HepG2 (cell line): ENCODE data around the gene TFAM. TPM values are rescaled to one million over a fixed set of nuclear protein-coding genes. Genes with fewer than 3 reads are reported as not detected.

Experiments
- BORCS8-MEF2B ChIP-seq: sonication (generic); formaldehyde crosslinking; IDR thresholded peaks from 2 replicates; pipeline ENCODE4 v1.8.0; 2022; ENCODE audit warnings: mild to moderate bottlenecking, missing genetic modification reagents
- CREM ChIP-seq, 2 experiments: sonication (generic) in 1 of 2; formaldehyde crosslinking in 1 of 2; IDR thresholded peaks; 2 replicates each; pipeline versions ENCODE4 v1.4.0 to v1.6.1; 2016 to 2020; ENCODE audit warnings: antibody characterized with exemption in 1 of 2, mild to moderate bottlenecking in 1 of 2, missing genetic modification reagents in 1 of 2
- E2F1 ChIP-seq: sonication (generic); formaldehyde crosslinking; IDR thresholded peaks from 2 replicates; pipeline ENCODE4 v1.5.0; 2020; ENCODE audit warnings: missing genetic modification reagents
- E2F5 ChIP-seq: sonication (generic); formaldehyde crosslinking; conservative IDR thresholded peaks from 2 replicates; pipeline ENCODE4 v1.4.0; 2020; ENCODE audit warnings: missing genetic modification reagents
- GFI1 ChIP-seq: sonication (generic); formaldehyde crosslinking; IDR thresholded peaks from 2 replicates; pipeline ENCODE4 v1.5.0; 2020; ENCODE audit warnings: missing genetic modification reagents, mild to moderate bottlenecking, borderline replicate concordance
- GMEB1 ChIP-seq: sonication (generic); formaldehyde crosslinking; IDR thresholded peaks from 2 replicates; pipeline ENCODE4 v1.5.1; 2020; ENCODE audit warnings: missing genetic modification reagents, mild to moderate bottlenecking, borderline replicate concordance
- GTF2F1 ChIP-seq: fragments of 150-350 bp; IDR thresholded peaks from 2 replicates; pipeline ENCODE4 v1.6.1; 2014; ENCODE audit warnings: low read length
- LRRFIP1 ChIP-seq: sonication (generic); formaldehyde crosslinking; conservative IDR thresholded peaks from 2 replicates; pipeline ENCODE4 v1.4.0; 2020; ENCODE audit warnings: missing genetic modification reagents
- MAF1 ChIP-seq: sonication (generic); formaldehyde crosslinking; IDR thresholded peaks from 2 replicates; pipeline ENCODE4 v1.5.0; 2020; ENCODE audit warnings: missing genetic modification reagents, borderline replicate concordance
- NCOA1 ChIP-seq: sonication (generic); formaldehyde crosslinking; IDR thresholded peaks from 2 replicates; pipeline ENCODE4 v1.9.0; 2021; ENCODE audit warnings: missing genetic modification reagents
- NPAS2 ChIP-seq: sonication (generic); formaldehyde crosslinking; IDR thresholded peaks from 2 replicates; pipeline ENCODE4 v1.8.0; 2022; ENCODE audit warnings: mild to moderate bottlenecking, missing genetic modification reagents, borderline replicate concordance
- PCBP2 ChIP-seq: fragments of 200-400 bp; formaldehyde crosslinking; optimal IDR thresholded peaks from 2 replicates; pipeline ENCODE3; 2018; ENCODE audit warnings: low read length, low read depth; ENCODE audit not compliant: poor library complexity, severe bottlenecking
- SNAPC2 ChIP-seq: sonication (generic); formaldehyde crosslinking; IDR thresholded peaks from 2 replicates; pipeline ENCODE4 v1.8.1; 2022; ENCODE audit warnings: mild to moderate bottlenecking, missing genetic modification reagents
- ZFY ChIP-seq: sonication (generic); formaldehyde crosslinking; IDR thresholded peaks from 2 replicates; pipeline ENCODE4 v1.4.0; 2020; ENCODE audit warnings: missing genetic modification reagents
- ZNF10 ChIP-seq: sonication (generic); formaldehyde crosslinking; IDR thresholded peaks from 2 replicates; pipeline ENCODE4 v1.4.0; 2020; ENCODE audit warnings: mild to moderate bottlenecking, low read depth, missing genetic modification reagents, borderline replicate concordance
- ZNF331 ChIP-seq: sonication (generic); formaldehyde crosslinking; IDR thresholded peaks from 2 replicates; pipeline ENCODE4 v1.4.0; 2020; ENCODE audit warnings: missing genetic modification reagents
- ZNF354B ChIP-seq: sonication (generic); formaldehyde crosslinking; IDR thresholded peaks from 2 replicates; pipeline ENCODE4 v1.8.0; 2022; ENCODE audit warnings: mild to moderate bottlenecking, missing genetic modification reagents
- ZNF510 ChIP-seq: sonication (generic); formaldehyde crosslinking; IDR thresholded peaks from 2 replicates; pipeline ENCODE4 v1.4.0; 2020; ENCODE audit warnings: low read depth, mild to moderate bottlenecking, missing genetic modification reagents
- ZNF691 ChIP-seq: sonication (generic); formaldehyde crosslinking; IDR thresholded peaks from 2 replicates; pipeline ENCODE4 v1.4.0; 2020; ENCODE audit warnings: missing genetic modification reagents, low read depth, mild to moderate bottlenecking, borderline replicate concordance
- ZNF703 ChIP-seq: sonication (generic); formaldehyde crosslinking; IDR thresholded peaks from 2 replicates; pipeline ENCODE4 v1.5.1; 2020; ENCODE audit warnings: missing genetic modification reagents, mild to moderate bottlenecking, moderate library complexity, borderline replicate concordance
- ZNF83 ChIP-seq: sonication (generic); formaldehyde crosslinking; IDR thresholded peaks from 2 replicates; pipeline ENCODE4 v1.4.0; 2020; ENCODE audit warnings: missing genetic modification reagents, mild to moderate bottlenecking, borderline replicate concordance
- polyA plus RNA-seq, 8 experiments: library from polyadenylated mRNA; depleted of rRNA in 3 of 8; stranded (reverse) in 7 of 8; unstranded in 1 of 8; fragments of >200 nt; fragmentation: Illumina TruSeq in 4 of 8; extraction: Trizol in 4 of 8; gene quantifications; 2 replicates each; pipeline versions ENCODE4 v1.2.1 to v1.2.3, GENCODE V29; 2011 to 2016; ENCODE audit warnings: low read depth in 4 of 8, missing spikeins in 1 of 8, mixed read lengths in 1 of 8; ENCODE audit not compliant: insufficient read depth in 1 of 8
- total RNA-seq, 5 experiments: library from RNA; depleted of rRNA; stranded (reverse); fragments of >200 nt; fragmentation: Illumina TruSeq; extraction: Trizol; gene quantifications; 2 replicates each; pipeline ENCODE4 v1.2.3, GENCODE V29; 2016; ENCODE audit warnings: low read depth in 1 of 5

Gene TFAM
- total and polyA plus RNA-seq, 2 of the 13 experiments (the other 11 are each of a cell fraction or from before 2014, with no cell fraction given) = 18.4 to 125 TPM

- no peak for TF ChIP-seq NCOA1
- TF ChIP-seq NPAS2 (CRISPR knock-in tag) = no peak
- no peak for TF ChIP-seq ZNF354B (CRISPR knock-in tag)
- peak; percentile 57; the same call in 1 of the 2 replicates for TF ChIP-seq E2F1 (CRISPR knock-in tag)
- peak; percentile 97 for TF ChIP-seq ZFY (CRISPR knock-in tag)
- TF ChIP-seq CREM (IDR thresholded peaks at IDR 0.05) = no peak; the same call in 1 of the 2 replicates
- TF ChIP-seq CREM (CRISPR knock-in tag; IDR thresholded peaks at IDR 0.05) = no peak
- TF ChIP-seq ZNF510 (CRISPR knock-in tag) = no peak
- TF ChIP-seq LRRFIP1 (CRISPR knock-in tag) = no peak
- TF ChIP-seq E2F5 (CRISPR knock-in tag) = no peak
- no peak for TF ChIP-seq ZNF703
- no peak for TF ChIP-seq ZNF83 (CRISPR knock-in tag)
- TF ChIP-seq PCBP2 = no peak
- peak; percentile 82 for TF ChIP-seq SNAPC2 (CRISPR knock-in tag)
- TF ChIP-seq ZNF331 (CRISPR knock-in tag) = peak; percentile 66; the same call in 1 of the 2 replicates
- peak; percentile 78 for TF ChIP-seq BORCS8-MEF2B (CRISPR knock-in tag)
- peak; percentile 67; the same call in 1 of the 2 replicates for TF ChIP-seq GMEB1 (CRISPR knock-in tag)
- peak; percentile 28; the same call in 1 of the 2 replicates for TF ChIP-seq ZNF691 (CRISPR knock-in tag)
- TF ChIP-seq GTF2F1 = no peak
- TF ChIP-seq ZNF10 (CRISPR knock-in tag) = no peak
- 0 out of 2 replicates have a peak, but pooled peaks have one; percentile 49 for TF ChIP-seq MAF1 (CRISPR knock-in tag)
- TF ChIP-seq GFI1 (CRISPR knock-in tag) = peak; percentile 49
Measured at GRCh38 chr10:58384999-58385783, at the start of gene TFAM (continued).
